ENCODE results near the gene GPX3.

Gene GPX3

DNA sequence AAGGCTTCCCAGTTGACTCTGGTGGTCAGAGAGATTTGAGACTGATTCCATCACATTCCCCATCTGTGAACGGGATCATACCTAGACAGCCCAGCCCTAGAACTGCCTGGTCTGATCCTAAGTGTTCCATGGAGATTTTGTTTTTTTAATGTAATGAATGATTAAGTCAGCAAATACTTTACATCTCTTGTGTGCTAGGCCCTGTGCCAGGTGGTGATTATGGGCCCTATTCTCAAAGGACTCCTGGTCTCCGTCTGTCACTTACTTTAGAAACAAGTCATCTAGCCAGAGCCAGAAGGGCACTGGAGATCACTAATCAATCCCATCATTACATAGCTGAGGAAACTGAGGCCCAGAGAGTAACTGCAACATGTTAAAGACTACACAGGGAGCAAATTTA, 1.1 kb upstream of the GPX3 start:
- TF ChIP-seq, protein P1, sequence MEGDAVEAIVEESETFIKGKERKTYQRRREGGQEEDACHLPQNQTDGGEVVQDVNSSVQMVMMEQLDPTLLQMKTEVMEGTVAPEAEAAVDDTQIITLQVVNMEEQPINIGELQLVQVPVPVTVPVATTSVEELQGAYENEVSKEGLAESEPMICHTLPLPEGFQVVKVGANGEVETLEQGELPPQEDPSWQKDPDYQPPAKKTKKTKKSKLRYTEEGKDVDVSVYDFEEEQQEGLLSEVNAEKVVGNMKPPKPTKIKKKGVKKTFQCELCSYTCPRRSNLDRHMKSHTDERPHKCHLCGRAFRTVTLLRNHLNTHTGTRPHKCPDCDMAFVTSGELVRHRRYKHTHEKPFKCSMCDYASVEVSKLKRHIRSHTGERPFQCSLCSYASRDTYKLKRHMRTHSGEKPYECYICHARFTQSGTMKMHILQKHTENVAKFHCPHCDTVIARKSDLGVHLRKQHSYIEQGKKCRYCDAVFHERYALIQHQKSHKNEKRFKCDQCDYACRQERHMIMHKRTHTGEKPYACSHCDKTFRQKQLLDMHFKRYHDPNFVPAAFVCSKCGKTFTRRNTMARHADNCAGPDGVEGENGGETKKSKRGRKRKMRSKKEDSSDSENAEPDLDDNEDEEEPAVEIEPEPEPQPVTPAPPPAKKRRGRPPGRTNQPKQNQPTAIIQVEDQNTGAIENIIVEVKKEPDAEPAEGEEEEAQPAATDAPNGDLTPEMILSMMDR (IDR thresholded peaks at IDR 0.05; ENCODE audit: insufficient read depth, low read length, poor library complexity, severe bottlenecking) = no peak
- no peaks in the 10 kb centered on the region for H3K27me3 ChIP-seq (replicated peaks; ENCODE audit: control insufficient read depth, insufficient read depth, low read length)
- H3K36me3 ChIP-seq (ENCODE audit: control insufficient read depth, insufficient read depth, low read length) = no peaks in the 10 kb centered on the region; the same call in none of the 2 replicates
- H3K4me3 ChIP-seq (replicated peaks; ENCODE audit: low read depth, low read length) = no peak overlapping the region
- no peak for DNase-seq (ENCODE audit: extremely low read depth, insufficient read length)

DNA sequence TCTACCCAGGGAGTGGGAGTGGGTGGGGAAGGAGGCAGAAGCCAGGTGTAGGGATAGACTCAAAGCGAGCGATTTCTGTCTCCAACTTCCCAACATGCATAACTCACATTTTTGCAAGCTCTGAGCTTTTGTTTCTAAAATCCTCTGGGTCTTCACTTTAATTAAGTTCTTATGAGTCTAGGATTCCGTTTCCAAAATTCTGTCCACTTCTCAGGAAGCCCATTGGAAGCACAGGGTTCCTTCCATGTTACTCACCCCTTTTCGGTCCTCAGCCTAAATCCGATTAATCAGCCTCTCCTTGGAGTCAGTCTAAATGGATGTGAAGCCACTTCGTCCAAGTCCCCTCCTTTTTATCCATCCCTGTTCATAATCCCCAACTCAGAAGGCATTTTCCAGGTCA, 1.4 kb downstream of the GPX3 start:
- DNase-seq (ENCODE audit: extremely low read depth, insufficient read length) = no peak
- TF ChIP-seq, protein P1 (IDR thresholded peaks at IDR 0.05; ENCODE audit: insufficient read depth, low read length, poor library complexity, severe bottlenecking) = no peak
- Histone ChIP-seq H3K36me3 (ENCODE audit: control insufficient read depth, insufficient read depth, low read length) (peaks cover 1% of the 10 kb centered on the region), H3K4me3 (replicated peaks; ENCODE audit: low read depth, low read length) (no peak overlapping the region), H3K27me3 (replicated peaks; ENCODE audit: control insufficient read depth, insufficient read depth, low read length) (no peaks in the 10 kb centered on the region)

DNA sequence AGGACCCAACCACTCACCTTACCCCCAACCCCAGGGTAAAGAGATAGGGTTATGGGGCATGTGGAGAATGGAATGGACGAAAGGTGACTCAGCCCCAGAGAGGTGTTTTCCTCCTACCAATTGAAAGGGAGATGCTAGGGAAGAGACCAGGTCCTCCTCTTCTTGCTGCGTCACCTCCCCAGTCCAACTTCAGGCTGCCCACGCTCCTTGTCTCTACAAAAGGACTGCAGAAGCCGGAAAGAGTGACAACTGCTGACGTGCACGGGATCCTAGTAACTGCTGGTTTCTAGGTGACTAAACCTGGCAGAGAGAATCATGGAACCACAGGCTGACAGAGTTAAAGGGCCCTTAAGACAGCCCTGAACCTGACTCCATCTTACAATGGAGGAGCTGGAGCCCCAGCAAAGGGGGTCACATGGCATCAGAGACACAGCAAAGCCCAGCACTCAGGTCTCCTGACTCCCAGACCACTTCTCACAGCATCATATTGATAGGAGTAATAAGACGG, 2.2 kb downstream of the GPX3 start:
- no peaks in the 10 kb centered on the region for H3K27me3 ChIP-seq (replicated peaks; ENCODE audit: control insufficient read depth, insufficient read depth, low read length)
- no peak for DNase-seq (ENCODE audit: extremely low read depth, insufficient read length)
- TF ChIP-seq, protein P1 (IDR thresholded peaks at IDR 0.05; ENCODE audit: insufficient read depth, low read length, poor library complexity, severe bottlenecking) = no peak
- H3K36me3 ChIP-seq (ENCODE audit: control insufficient read depth, insufficient read depth, low read length) = peaks cover 7% of the 10 kb centered on the region
- H3K4me3 ChIP-seq (replicated peaks; ENCODE audit: low read depth, low read length) = no peak overlapping the region

DNA sequence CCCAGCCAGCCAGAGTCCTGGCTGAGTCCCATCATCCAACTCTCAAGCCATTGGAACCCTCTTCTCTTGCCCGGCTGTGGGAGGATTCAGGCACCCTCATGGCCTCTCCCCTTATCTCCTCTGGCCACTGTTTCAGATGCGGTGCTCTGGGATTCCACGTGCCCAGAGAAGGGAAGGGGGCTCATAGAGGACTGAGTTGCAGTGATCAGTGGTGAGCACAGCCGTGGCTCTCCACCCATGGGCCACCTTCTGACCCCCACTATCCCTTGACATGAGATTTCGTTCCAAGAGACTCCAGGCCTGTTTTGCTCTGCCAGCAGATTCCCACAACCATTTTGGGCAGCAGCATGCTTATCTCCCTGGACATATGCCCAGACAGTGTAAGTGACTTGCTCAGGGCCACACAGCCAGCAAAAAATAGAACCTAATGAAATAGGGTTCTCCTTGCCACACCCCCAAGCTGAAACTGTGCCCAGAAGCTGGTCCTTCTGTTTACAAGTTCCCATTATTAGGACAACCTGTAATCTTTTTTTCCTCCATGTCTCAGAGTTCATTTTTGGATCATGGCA, 2.7 kb downstream of the GPX3 start:
- TF ChIP-seq, protein P1 (IDR thresholded peaks at IDR 0.05; ENCODE audit: insufficient read depth, low read length, poor library complexity, severe bottlenecking) = no peak
- Histone ChIP-seq H3K27me3 (replicated peaks; ENCODE audit: control insufficient read depth, insufficient read depth, low read length) (no peaks in the 10 kb centered on the region), H3K36me3 (ENCODE audit: control insufficient read depth, insufficient read depth, low read length) (peaks cover 12% of the 10 kb centered on the region), H3K4me3 (replicated peaks; ENCODE audit: low read depth, low read length) (no peak overlapping the region)
- DNase-seq (ENCODE audit: extremely low read depth, insufficient read length) = no peak

DNA sequence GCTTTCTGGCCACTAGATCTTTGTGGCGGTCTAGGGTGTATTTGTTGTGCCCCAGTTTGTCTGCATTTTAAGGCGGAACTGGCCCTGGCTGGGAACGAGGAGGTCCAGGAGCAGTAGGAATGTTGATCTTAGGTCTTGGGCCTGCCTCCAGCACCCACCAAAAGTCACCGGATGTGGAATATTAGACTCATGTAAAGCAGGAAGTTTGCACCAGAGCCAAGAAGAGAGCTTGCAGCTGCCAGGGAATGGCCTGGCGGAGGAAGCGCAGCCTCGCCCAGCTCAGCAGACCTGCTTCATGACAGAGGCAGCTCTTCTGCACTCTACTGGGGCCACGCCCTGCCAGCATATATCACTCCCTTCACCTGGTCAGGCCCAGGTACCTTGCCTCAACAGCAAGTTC, 3.3 kb downstream of the GPX3 start:
- Histone ChIP-seq H3K4me3 (replicated peaks; ENCODE audit: low read depth, low read length) (no peak overlapping the region), H3K36me3 (ENCODE audit: control insufficient read depth, insufficient read depth, low read length) (peaks cover 17% of the 10 kb centered on the region), H3K27me3 (replicated peaks; ENCODE audit: control insufficient read depth, insufficient read depth, low read length) (no peaks in the 10 kb centered on the region)
- no peak for DNase-seq (ENCODE audit: extremely low read depth, insufficient read length)
- TF ChIP-seq, protein P1 (IDR thresholded peaks at IDR 0.05; ENCODE audit: insufficient read depth, low read length, poor library complexity, severe bottlenecking) = no peak

Data from GM06990 (cell line).